Adipocyte (in vitro differentiated cells): Measurements from ENCODE around the gene UBE2S.
"Not testable (repeated sequence)": the region's sequence is repeated elsewhere in the genome, so short reads cannot be mapped to it uniquely, and the experiment has no call there.

Experiments
- DNase-seq: peaks from one replicate; pipeline ENCODE4 v3.0.0-alpha.2; 2015; ENCODE audit warnings: low read depth
- H3K27me3 ChIP-seq: replicated peaks from 2 replicates; pipeline ENCODE4 v1.7.0; 2013; ENCODE audit warnings: mild to moderate bottlenecking, low read length, moderate library complexity; ENCODE audit not compliant: control insufficient read depth, insufficient read depth
- H3K36me3 ChIP-seq: 2 replicates; pipeline ENCODE4 v1.7.0; 2013; ENCODE audit warnings: low read length, mild to moderate bottlenecking, moderate library complexity; ENCODE audit not compliant: control insufficient read depth, insufficient read depth, severe bottlenecking
- H3K4me1 ChIP-seq: 2 replicates; pipeline ENCODE4 v1.7.0; 2013; ENCODE audit warnings: mild to moderate bottlenecking, low read length, moderate library complexity; ENCODE audit not compliant: control insufficient read depth, insufficient read depth
- H3K4me3 ChIP-seq: 2 replicates; pipeline ENCODE4 v1.7.0; 2013; ENCODE audit warnings: mild to moderate bottlenecking, low read length, moderate library complexity
- H3K9ac ChIP-seq: 2 replicates; pipeline ENCODE4 v1.7.0; 2013; ENCODE audit warnings: mild to moderate bottlenecking, low read length, moderate library complexity
- H3K9me3 ChIP-seq: 2 replicates; pipeline ENCODE4 v1.7.0; 2013; ENCODE audit warnings: mild to moderate bottlenecking, low read length, moderate library complexity; ENCODE audit not compliant: control insufficient read depth

The UBE2S gene

GRCh38 chr19:55407550-55407799 is at the start of gene UBE2S:
TSS of gene UBE2S (minus strand) at chr19:55407788. CDS start at chr19:55407589, 199 bp downstream.
- not testable (repeated sequence) for DNase-seq, H3K9me3 ChIP-seq

GRCh38 chr19:55456347-55456746 is 48.8 kb upstream of the UBE2S start:
- Histone ChIP-seq H3K4me1 (peaks cover 16% of the 10 kb centered on the region), H3K9me3 (no peaks in the 10 kb centered on the region), H3K27me3 (no peaks in the 10 kb centered on the region), H3K4me3 (no peak overlapping the region), H3K36me3 (peaks cover 4% of the 10 kb centered on the region), H3K9ac (no peak overlapping the region)
- no peak for DNase-seq

More at GRCh38 chr19:55407550-55407799, at the start of gene UBE2S:
- Histone ChIP-seq H3K9ac (peak within 1 kb of the TSS; percentile 91), H3K4me3 (peak within 1 kb of the TSS; percentile 87), H3K4me1 (peaks cover 17% of the 10 kb centered on the region), H3K36me3 (peaks cover 30% of the 10 kb centered on the region)
- H3K27me3 ChIP-seq, result not testable (repeated sequence)

GRCh38 chr19:55455576-55456235 is 48.1 kb upstream of the UBE2S start:
- H3K9me3 ChIP-seq, result no peaks in the 10 kb centered on the region
- no peak overlapping the region for H3K4me3 ChIP-seq
- peaks cover 4% of the 10 kb centered on the region for H3K36me3 ChIP-seq
- H3K4me1 ChIP-seq, result peaks cover 13% of the 10 kb centered on the region
- H3K9ac ChIP-seq, result no peak overlapping the region
- DNase-seq, result no peak
- peaks cover 2% of the 10 kb centered on the region for H3K27me3 ChIP-seq

- Histone ChIP-seq H3K36me3 (peaks cover 4% of the 10 kb centered on the region), H3K9me3 (no peaks in the 10 kb centered on the region), H3K9ac (no peak overlapping the region), H3K27me3 (peaks cover 6% of the 10 kb centered on the region), H3K4me3 (no peak overlapping the region), H3K4me1 (peaks cover 4% of the 10 kb centered on the region)
- DNase-seq, result peak; percentile 59
Observed at GRCh38 chr19:55454787-55455243, 47.2 kb upstream of the UBE2S start.

- Histone ChIP-seq H3K4me1 (no peaks in the 10 kb centered on the region), H3K36me3 (peaks cover 4% of the 10 kb centered on the region), H3K4me3 (no peak overlapping the region), H3K27me3 (peaks cover 12% of the 10 kb centered on the region), H3K9ac (no peak overlapping the region), H3K9me3 (no peaks in the 10 kb centered on the region)
- DNase-seq, result no peak
Observed at GRCh38 chr19:55453511-55454260, 46.1 kb upstream of the UBE2S start.

GRCh38 chr19:55452749-55453346 is 45.3 kb upstream of the UBE2S start:
- Histone ChIP-seq H3K9ac (no peak overlapping the region), H3K4me3 (no peak overlapping the region), H3K9me3 (no peaks in the 10 kb centered on the region), H3K36me3 (peaks cover 4% of the 10 kb centered on the region), H3K4me1 (no peaks in the 10 kb centered on the region), H3K27me3 (peaks cover 12% of the 10 kb centered on the region)
- peak; percentile 63 for DNase-seq

- Histone ChIP-seq H3K36me3 (peaks cover 4% of the 10 kb centered on the region), H3K9ac (no peak overlapping the region), H3K27me3 (peaks cover 17% of the 10 kb centered on the region), H3K9me3 (no peaks in the 10 kb centered on the region), H3K4me3 (no peak overlapping the region), H3K4me1 (no peaks in the 10 kb centered on the region)
- no peak for DNase-seq
Observed at GRCh38 chr19:55451965-55452748, 44.6 kb upstream of the UBE2S start.

- H3K4me3 ChIP-seq, result no peak overlapping the region
- peaks cover 23% of the 10 kb centered on the region for H3K27me3 ChIP-seq
Observed at GRCh38 chr19:55451163-55451964, 43.8 kb upstream of the UBE2S start.

GRCh38 chr19:55449469-55449868 is 41.9 kb upstream of the UBE2S start:
- H3K4me3 ChIP-seq, result no peak overlapping the region
- no peak overlapping the region for H3K9ac ChIP-seq
- no peaks in the 10 kb centered on the region for H3K4me1 ChIP-seq
- DNase-seq, result no peak
- H3K36me3 ChIP-seq, result no peaks in the 10 kb centered on the region
- H3K27me3 ChIP-seq, result peaks cover 37% of the 10 kb centered on the region
- H3K9me3 ChIP-seq, result no peaks in the 10 kb centered on the region

More at GRCh38 chr19:55451163-55451964, 43.8 kb upstream of the UBE2S start:
- peak; percentile 38 for DNase-seq
- no peaks in the 10 kb centered on the region for H3K9me3 ChIP-seq
- H3K9ac ChIP-seq, result no peak overlapping the region
- H3K36me3 ChIP-seq, result peaks cover 4% of the 10 kb centered on the region
- no peaks in the 10 kb centered on the region for H3K4me1 ChIP-seq

- not testable (repeated sequence) for H3K36me3 ChIP-seq, H3K4me3 ChIP-seq, H3K4me1 ChIP-seq, DNase-seq, H3K9me3 ChIP-seq, H3K9ac ChIP-seq
- H3K27me3 ChIP-seq, result peaks cover 46% of the 10 kb centered on the region
Observed at GRCh38 chr19:55448175-55448490, 40.5 kb upstream of the UBE2S start.
